Endothelial cell of umbilical vein (primary cell): ENCODE data around the gene ERBB4. TPM values are rescaled to one million over a fixed set of nuclear protein-coding genes. Genes with fewer than 3 reads are reported as not detected.

Experiments
- BruUV-seq: library from RNA; stranded (reverse); fragments of 400-500 nt; replicated peaks from 2 replicates; lab custom pipeline; 2021; lab: Mats Ljungman, UMichigan
- CTCF ChIA-PET: fragments of 300-600, 350-600 bp; sonication (Branson Sonifier 250); formaldehyde crosslinking; loops from one replicate; lab custom pipeline; 2021; ENCODE audit warnings: antibody characterized with exemption, inconsistent platforms; lab: Charles Lee
- POLR2A ChIA-PET: fragments of 300-600, 350-600 bp; sonication (Branson Sonifier 250); formaldehyde crosslinking; loops from one replicate; lab custom pipeline; 2021; ENCODE audit warnings: antibody characterized with exemption, inconsistent platforms; lab: Charles Lee
- DNase-seq: peaks from one replicate; pipeline ENCODE4 v3.0.0-alpha.2; 2011; ENCODE audit warnings: low read depth, low spot score
- FAIRE-seq: peaks from 2 replicates; lab custom pipeline; 2011; peaks lifted over from hg19 to GRCh38; lab: Jason Lieb, UNC
- H2AFZ ChIP-seq: 2 replicates; pipeline ENCODE4 v1.6.0; 2012; ENCODE audit warnings: low read depth, low read length, control low read depth, inconsistent platforms
- H3K27ac ChIP-seq: 2 replicates; pipeline ENCODE4 v1.5.1; 2011; ENCODE audit warnings: low read depth, mild to moderate bottlenecking, control low read depth, low read length, moderate library complexity; ENCODE audit not compliant: insufficient read depth
- H3K27me3 ChIP-seq, 2 experiments: 2 replicates each; pipeline versions ENCODE4 v1.6.0 to v1.6.1; 2011; ENCODE audit warnings: low read length in 2 of 2, mixed read lengths in 1 of 2; ENCODE audit not compliant: control insufficient read depth in 2 of 2, insufficient read depth in 2 of 2
- H3K36me3 ChIP-seq, 2 experiments: 2 replicates in 1 of 2; 3 replicates in 1 of 2; pipeline ENCODE4 v1.5.1; 2011; ENCODE audit warnings: low read length in 2 of 2, mild to moderate bottlenecking in 1 of 2, moderate library complexity in 1 of 2; ENCODE audit not compliant: control insufficient read depth in 2 of 2, insufficient read depth in 2 of 2; ENCODE audit errors: extremely low read depth in 1 of 2
- H3K4me1 ChIP-seq: 3 replicates; pipeline ENCODE4 v1.5.1; 2011; ENCODE audit warnings: mild to moderate bottlenecking, low read length; ENCODE audit not compliant: control insufficient read depth, insufficient read depth; ENCODE audit errors: extremely low read depth
- H3K4me2 ChIP-seq: 2 replicates; pipeline ENCODE4 v1.6.1; 2011; ENCODE audit warnings: low read length, control low read depth, mixed read lengths; ENCODE audit not compliant: insufficient read depth
- H3K4me3 ChIP-seq, 3 experiments: fragments of 200-600 bp in 1 of 3; sonication (generic), shearing (Covaris generic) in 1 of 3; replicated peaks in 1 of 3; 2 replicates each; pipeline ENCODE4 v1.5.1; 2011 to 2016; ENCODE audit warnings: control low read depth in 3 of 3, low read length in 3 of 3, mild to moderate bottlenecking in 2 of 3, inconsistent platforms in 1 of 3, low read depth in 1 of 3, moderate library complexity in 1 of 3; ENCODE audit not compliant: insufficient read depth in 1 of 3
- H3K79me2 ChIP-seq: 2 replicates; pipeline ENCODE4 v1.6.0; 2012; ENCODE audit warnings: low read length, inconsistent platforms; ENCODE audit not compliant: control insufficient read depth, insufficient read depth
- H3K9ac ChIP-seq: replicated peaks from 2 replicates; pipeline ENCODE3; 2011; ENCODE audit warnings: low read length, control low read depth; ENCODE audit not compliant: insufficient read depth; ENCODE audit errors: extremely low read depth
- H3K9me1 ChIP-seq: replicated peaks from 3 replicates; pipeline ENCODE4 v1.6.0; 2011; ENCODE audit warnings: mild to moderate bottlenecking, low read length; ENCODE audit not compliant: control insufficient read depth, insufficient read depth; ENCODE audit errors: extremely low read depth
- H3K9me3 ChIP-seq: replicated peaks from 2 replicates; pipeline ENCODE4 v1.5.1; 2012; ENCODE audit warnings: low read length, inconsistent platforms; ENCODE audit not compliant: control insufficient read depth, insufficient read depth
- H4K20me1 ChIP-seq: replicated peaks from 2 replicates; pipeline ENCODE3; 2011; ENCODE audit warnings: mild to moderate bottlenecking, low read length; ENCODE audit not compliant: control insufficient read depth, insufficient read depth; ENCODE audit errors: extremely low read depth
- CTCF ChIP-seq, 2 donors: IDR thresholded peaks; 1 replicate in 1 of 2; 2 replicates in 1 of 2; pipeline ENCODE4 v1.5.1; 2011; ENCODE audit warnings: low read length in 2 of 2, mild to moderate bottlenecking in 2 of 2, moderate library complexity in 2 of 2, control low read depth in 1 of 2, inconsistent platforms in 1 of 2, low read depth in 1 of 2; ENCODE audit not compliant: insufficient read depth in 1 of 2; ENCODE audit errors: extremely low read depth in 1 of 2
- EZH2 ChIP-seq: IDR thresholded peaks from 2 replicates; pipeline ENCODE4 v1.6.1; 2012; ENCODE audit warnings: borderline replicate concordance, low read depth, mild to moderate bottlenecking, moderate library complexity, low read length, inconsistent platforms; ENCODE audit not compliant: severe bottlenecking
- FOS ChIP-seq: IDR thresholded peaks from 2 replicates; pipeline ENCODE4 v1.6.1; 2011; ENCODE audit warnings: mild to moderate bottlenecking, low read length, moderate library complexity, borderline replicate concordance; ENCODE audit not compliant: insufficient read depth
- GATA2 ChIP-seq: IDR thresholded peaks from 2 replicates; pipeline ENCODE4 v1.7.0; 2011; ENCODE audit warnings: low read depth, mild to moderate bottlenecking, moderate library complexity, mixed read lengths, low read length; ENCODE audit not compliant: insufficient read length, insufficient read depth
- JUN ChIP-seq: IDR thresholded peaks from 2 replicates; pipeline ENCODE4 v1.6.1; 2011; ENCODE audit warnings: borderline replicate concordance, low read depth; ENCODE audit not compliant: insufficient read length, insufficient read depth
- MAX ChIP-seq: IDR thresholded peaks from 2 replicates; pipeline ENCODE4 v1.6.1; 2011; ENCODE audit not compliant: insufficient read depth, insufficient read length
- MYC ChIP-seq: IDR thresholded peaks from one replicate; pipeline ENCODE4 v1.6.1; 2011; ENCODE audit warnings: mild to moderate bottlenecking, low read depth, low read length
- POLR2A ChIP-seq: IDR thresholded peaks from 2 replicates; pipeline ENCODE4 v1.6.1; 2012; ENCODE audit warnings: low read depth, mild to moderate bottlenecking, control low read depth, low read length
- POLR2AphosphoS5 ChIP-seq: IDR thresholded peaks from 2 replicates; pipeline ENCODE4 v1.6.1; 2012; ENCODE audit warnings: low read depth, mild to moderate bottlenecking, control low read depth, low read length, moderate library complexity; ENCODE audit not compliant: insufficient read depth
- dilution Hi-C: fragments of 300-500 bp; cut with MboI; formaldehyde crosslinking; loops from one replicate; pipeline ENCODE4 v1.15.0; 2019; ENCODE audit warnings: low sequenced_read_pairs; ENCODE audit not compliant: extremely low pct_ligation_motif_present
- intact Hi-C: fragments of 100-400 bp; cut with micrococcal nuclease; formaldehyde crosslinking; loops from one replicate; pipeline ENCODE4 v1.10.0; 2022
- polyA plus RNA-seq, 4 experiments: library from polyadenylated mRNA; depleted of rRNA in 3 of 4; stranded (reverse) in 3 of 4; unstranded in 1 of 4; fragments of >200 nt; gene quantifications; 2 replicates each; pipeline versions ENCODE4 v1.2.1 to v1.2.3, GENCODE V29; 2011 to 2012; ENCODE audit warnings: missing spikeins in 1 of 4
- total RNA-seq: library from RNA; stranded (reverse); gene quantifications from 2 replicates; pipeline ENCODE4 v1.2.3, GENCODE V29; 2021

Gene ERBB4
- total and polyA plus RNA-seq, 2 donors (not counting 3 experiments of a cell fraction or from before 2014, with no cell fraction given), result 0.01 to 0.27 TPM

DNA sequence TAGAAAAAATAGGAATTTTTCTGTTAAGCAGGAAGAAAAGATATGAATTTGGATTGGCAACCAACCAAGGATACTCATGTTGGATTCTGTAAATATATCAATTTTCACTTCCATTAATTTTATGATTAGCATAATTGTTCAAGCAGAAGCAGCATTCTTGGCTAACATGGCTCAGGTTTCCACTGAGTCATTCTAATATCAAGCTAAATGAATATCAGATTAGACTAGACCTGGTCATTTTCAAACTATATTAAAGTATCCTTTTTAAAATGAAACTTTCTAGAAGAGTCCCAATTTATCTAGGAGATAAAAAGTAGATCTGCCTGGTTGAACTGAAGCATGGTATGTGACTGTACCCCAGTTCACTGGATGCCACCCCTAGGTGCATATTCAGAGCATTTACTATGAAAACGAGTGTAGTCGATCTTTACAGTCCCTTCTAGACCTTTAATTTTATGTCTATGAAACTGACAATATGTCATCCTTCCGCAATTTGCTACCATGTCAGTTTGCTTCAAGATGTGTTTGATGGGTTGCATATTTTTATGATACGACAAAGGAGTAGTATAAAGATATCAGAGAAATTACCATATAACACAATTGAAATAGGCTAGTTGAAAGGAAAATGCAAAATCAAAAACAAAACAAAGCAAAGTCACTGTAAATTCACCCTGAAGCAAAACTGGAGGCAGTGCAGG lies 704.9 kb downstream of the ERBB4 start:
- TF ChIP-seq MYC (no peak), CTCF (IDR thresholded peaks at IDR 0.05; ENCODE audit: extremely low read depth in 1 of 2, insufficient read depth in 1 of 2, low read depth in 1 of 2, low read length in 2 of 2) (no peak), GATA2 (no peak), JUN (no peak)
- H3K36me3 ChIP-seq, result no peaks in the 10 kb centered on the region
- H3K4me3 ChIP-seq, result no peak overlapping the region
- POLR2A ChIA-PET, result no interaction called here
- no peak overlapping the region for H3K27ac ChIP-seq
- no peak for FAIRE-seq
- no peaks in the 10 kb centered on the region for H4K20me1 ChIP-seq
- no peaks in the 10 kb centered on the region for H3K9me1 ChIP-seq
- dilution Hi-C loops, result no loop called here
- CTCF ChIA-PET, result interaction anchor here (1.0 kb wide), 1 partner anchor 11 kb away, joined by 3 read pairs; no protein-coding TSS in a partner anchor
- H3K9ac ChIP-seq, result no peak overlapping the region
- no peaks in the 10 kb centered on the region for H3K4me1 ChIP-seq
- no peak overlapping the region for H3K4me2 ChIP-seq
- no peak overlapping the region for H2AFZ ChIP-seq
- no peaks in the 10 kb centered on the region for H3K27me3 ChIP-seq
- H3K9me3 ChIP-seq, result no peaks in the 10 kb centered on the region
- intact Hi-C loops, result no loop called here
- no peak for DNase-seq
- H3K79me2 ChIP-seq, result no peaks in the 10 kb centered on the region
- no TSS peak for BruUV-seq

GRCh38 chr2:211829725-211830124 lies 708.9 kb downstream of the ERBB4 start:
- H3K9me1 ChIP-seq, result no peaks in the 10 kb centered on the region
- H3K79me2 ChIP-seq, result no peaks in the 10 kb centered on the region
- no peak overlapping the region for H3K4me2 ChIP-seq
- dilution Hi-C loops (no loop called here), intact Hi-C loops (no loop called here)
- H3K27me3 ChIP-seq, result no peaks in the 10 kb centered on the region
- no TSS peak for BruUV-seq
- H2AFZ ChIP-seq, result no peak overlapping the region
- DNase-seq, result no peak
- FAIRE-seq, result no peak
- no peaks in the 10 kb centered on the region for H3K36me3 ChIP-seq
- no peak overlapping the region for H3K27ac ChIP-seq
- H3K4me1 ChIP-seq, result no peaks in the 10 kb centered on the region
- H3K9me3 ChIP-seq, result no peaks in the 10 kb centered on the region
- ChIA-PET CTCF (no interaction called here), POLR2A (no interaction called here)
- no peaks in the 10 kb centered on the region for H4K20me1 ChIP-seq
- H3K4me3 ChIP-seq, result no peak overlapping the region
- no peak for TF ChIP-seq MAX
- TF ChIP-seq POLR2AphosphoS5, result no peak
- TF ChIP-seq EZH2, result no peak
- TF ChIP-seq GATA2, result no peak
- TF ChIP-seq MYC, result no peak
- TF ChIP-seq POLR2A, result no peak
- no peak for TF ChIP-seq CTCF (IDR thresholded peaks at IDR 0.05; ENCODE audit: extremely low read depth in 1 of 2, insufficient read depth in 1 of 2, low read depth in 1 of 2, low read length in 2 of 2)
- no peak for TF ChIP-seq FOS
- TF ChIP-seq JUN, result no peak
- no peak overlapping the region for H3K9ac ChIP-seq
